HG02798 (cell line): ENCODE data around the gene UGT2B17.
"Not testable (repeated sequence)": the region's sequence is repeated elsewhere in the genome, so short reads cannot be mapped to it uniquely, and the experiment has no call there.

ENCODE experiments used
- ATAC-seq: cut with Tn5 transposase; IDR thresholded peaks from one replicate; pipeline ENCODE4 v1.9.1; 2021; ENCODE audit warnings: mild to moderate bottlenecking; ENCODE audit not compliant: unreplicated experiment, poor library complexity

UGT2B17 gene

GRCh38 chr4:68569466-68570121 is 6.5 kb downstream of the UGT2B17 start:
- no peak for ATAC-seq

GRCh38 chr4:68569036-68569435 is 7.1 kb downstream of the UGT2B17 start:
- not testable (repeated sequence) for ATAC-seq

GRCh38 chr4:68568535-68568934 is 7.6 kb downstream of the UGT2B17 start:
- not testable (repeated sequence) for ATAC-seq

GRCh38 chr4:68566364-68566763 is 9.8 kb downstream of the UGT2B17 start:
- ATAC-seq = not testable (repeated sequence)

- not testable (repeated sequence) for ATAC-seq
Measured at GRCh38 chr4:68565082-68565481, 11.0 kb downstream of the UGT2B17 start.

GRCh38 chr4:68560364-68561070 is 15.6 kb downstream of the UGT2B17 start:
- ATAC-seq = not testable (repeated sequence)

- ATAC-seq = peak; percentile 72
Measured at GRCh38 chr4:68553830-68554229, 22.3 kb downstream of the UGT2B17 start.

GRCh38 chr4:68552818-68553811 is 23.0 kb downstream of the UGT2B17 start:
- ATAC-seq = peak; percentile 65

- not testable (repeated sequence) for ATAC-seq
Measured at GRCh38 chr4:68542742-68543141, 33.4 kb downstream of the UGT2B17 start.

GRCh38 chr4:68536375-68536774 is 39.7 kb downstream of the UGT2B17 start:
- no peak for ATAC-seq

- no peak for ATAC-seq
Measured at GRCh38 chr4:68535974-68536373, 40.1 kb downstream of the UGT2B17 start.

GRCh38 chr4:68522232-68522631 is 53.9 kb downstream of the UGT2B17 start:
- ATAC-seq = not testable (repeated sequence)

- ATAC-seq = no peak
Measured at GRCh38 chr4:68520985-68521384, 55.1 kb downstream of the UGT2B17 start.

- ATAC-seq = no peak
Measured at GRCh38 chr4:68518889-68519288, 57.2 kb downstream of the UGT2B17 start.

GRCh38 chr4:68505452-68505851 is 70.7 kb downstream of the UGT2B17 start:
- ATAC-seq = peak; percentile 79

- not testable (repeated sequence) for ATAC-seq
Measured at GRCh38 chr4:68504836-68505235, 71.3 kb downstream of the UGT2B17 start.

- ATAC-seq = not testable (repeated sequence)
Measured at GRCh38 chr4:68503462-68503861, 72.7 kb downstream of the UGT2B17 start.

- no peak for ATAC-seq
Measured at GRCh38 chr4:68499021-68499420, 77.1 kb downstream of the UGT2B17 start.

GRCh38 chr4:68498413-68499007 is 77.6 kb downstream of the UGT2B17 start:
- ATAC-seq = peak; percentile 94

GRCh38 chr4:68494688-68495087 is 81.4 kb downstream of the UGT2B17 start:
- ATAC-seq = no peak
